ENCODE data around the gene PARN.

Gene PARN

DNA sequence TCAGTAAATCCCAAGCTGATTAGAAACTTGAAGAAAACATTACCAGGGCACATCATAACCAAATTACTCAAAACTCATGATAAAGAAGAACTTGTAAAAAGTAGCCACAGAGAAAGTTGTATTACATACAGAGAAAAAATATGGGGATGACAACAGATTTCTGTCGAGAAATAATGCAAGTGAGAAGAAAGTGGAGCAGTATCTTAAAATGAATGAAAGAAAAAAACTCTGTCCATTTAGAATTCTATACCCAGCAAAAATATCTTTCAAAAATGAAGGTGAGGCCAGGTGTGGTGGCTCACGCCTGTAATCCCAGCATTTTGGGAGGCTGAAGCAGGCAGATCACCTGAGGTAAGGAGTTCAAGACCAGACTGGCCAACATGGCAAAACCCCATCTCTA, 165.9 kb downstream of the PARN start:
- H3K27ac ChIP-seq (ENCODE audit: low read depth, low read length), result no peak overlapping the region
- peaks cover 77% of the 10 kb centered on the region for H3K36me3 ChIP-seq (ENCODE audit: control insufficient read depth, low read length)
- H3K4me1 ChIP-seq (ENCODE audit: control insufficient read depth, low read length), result no peaks in the 10 kb centered on the region
- peaks cover 21% of the 10 kb centered on the region; the same call in 1 of the 2 replicates for H3K79me2 ChIP-seq (ENCODE audit: control insufficient read depth, low read length)
- H3K9me3 ChIP-seq (ENCODE audit: control insufficient read depth, insufficient read depth, low read length), result peaks cover 8% of the 10 kb centered on the region; the same call in 1 of the 2 replicates
- no peak overlapping the region for H3K4me2 ChIP-seq (ENCODE audit: low read length)
- no peaks in the 10 kb centered on the region for H3F3A ChIP-seq (ENCODE audit: control insufficient read depth, insufficient read depth)
- H3K9me2 ChIP-seq (replicated peaks; ENCODE audit: control insufficient read depth, low read length), result no peaks in the 10 kb centered on the region
- H4K20me1 ChIP-seq (ENCODE audit: control insufficient read depth, insufficient read depth, low read depth, low read length), result no peaks in the 10 kb centered on the region
- no peak for TF ChIP-seq EZH2phosphoT487 (IDR thresholded peaks at IDR 0.05; ENCODE audit: borderline replicate concordance, low read length)
- TF ChIP-seq, protein P1, sequence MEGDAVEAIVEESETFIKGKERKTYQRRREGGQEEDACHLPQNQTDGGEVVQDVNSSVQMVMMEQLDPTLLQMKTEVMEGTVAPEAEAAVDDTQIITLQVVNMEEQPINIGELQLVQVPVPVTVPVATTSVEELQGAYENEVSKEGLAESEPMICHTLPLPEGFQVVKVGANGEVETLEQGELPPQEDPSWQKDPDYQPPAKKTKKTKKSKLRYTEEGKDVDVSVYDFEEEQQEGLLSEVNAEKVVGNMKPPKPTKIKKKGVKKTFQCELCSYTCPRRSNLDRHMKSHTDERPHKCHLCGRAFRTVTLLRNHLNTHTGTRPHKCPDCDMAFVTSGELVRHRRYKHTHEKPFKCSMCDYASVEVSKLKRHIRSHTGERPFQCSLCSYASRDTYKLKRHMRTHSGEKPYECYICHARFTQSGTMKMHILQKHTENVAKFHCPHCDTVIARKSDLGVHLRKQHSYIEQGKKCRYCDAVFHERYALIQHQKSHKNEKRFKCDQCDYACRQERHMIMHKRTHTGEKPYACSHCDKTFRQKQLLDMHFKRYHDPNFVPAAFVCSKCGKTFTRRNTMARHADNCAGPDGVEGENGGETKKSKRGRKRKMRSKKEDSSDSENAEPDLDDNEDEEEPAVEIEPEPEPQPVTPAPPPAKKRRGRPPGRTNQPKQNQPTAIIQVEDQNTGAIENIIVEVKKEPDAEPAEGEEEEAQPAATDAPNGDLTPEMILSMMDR (IDR thresholded peaks at IDR 0.05; ENCODE audit: low read depth, low read length, poor library complexity, severe bottlenecking), result no peak
- no peaks in the 10 kb centered on the region for H3K27me3 ChIP-seq (ENCODE audit: control insufficient read depth, low read length)
- H3K4me3 ChIP-seq (ENCODE audit: low read length), result no peak overlapping the region

GRCh38 chr16:14462811-14463210, 167.2 kb downstream of the PARN start:
- Histone ChIP-seq H3K27me3 (ENCODE audit: control insufficient read depth, low read length) (no peaks in the 10 kb centered on the region), H3F3A (ENCODE audit: control insufficient read depth, insufficient read depth) (no peaks in the 10 kb centered on the region), H3K36me3 (ENCODE audit: control insufficient read depth, low read length) (peaks cover 75% of the 10 kb centered on the region)

GRCh38 chr16:14460726-14461125, 169.3 kb downstream of the PARN start:
- Histone ChIP-seq H3K4me3 (ENCODE audit: low read length) (no peak overlapping the region), H3K27ac (ENCODE audit: low read depth, low read length) (no peak overlapping the region), H3K9me2 (replicated peaks; ENCODE audit: control insufficient read depth, low read length) (no peaks in the 10 kb centered on the region), H3K27me3 (ENCODE audit: control insufficient read depth, low read length) (no peaks in the 10 kb centered on the region), H4K20me1 (ENCODE audit: control insufficient read depth, insufficient read depth, low read depth, low read length) (0 out of 2 replicates have a peak, but pooled peaks cover 6% of the 10 kb centered on the region), H3K79me2 (ENCODE audit: control insufficient read depth, low read length) (peaks cover 20% of the 10 kb centered on the region; the same call in 1 of the 2 replicates), H3K9me3 (ENCODE audit: control insufficient read depth, insufficient read depth, low read length) (peaks cover 5% of the 10 kb centered on the region; the same call in 1 of the 2 replicates), H3K4me2 (ENCODE audit: low read length) (no peak overlapping the region), H3F3A (ENCODE audit: control insufficient read depth, insufficient read depth) (no peaks in the 10 kb centered on the region), H3K4me1 (ENCODE audit: control insufficient read depth, low read length) (no peaks in the 10 kb centered on the region), H3K36me3 (ENCODE audit: control insufficient read depth, low read length) (peaks cover 71% of the 10 kb centered on the region)
- TF ChIP-seq, protein P1 (IDR thresholded peaks at IDR 0.05; ENCODE audit: low read depth, low read length, poor library complexity, severe bottlenecking), result no peak
- TF ChIP-seq EZH2phosphoT487 (IDR thresholded peaks at IDR 0.05; ENCODE audit: borderline replicate concordance, low read length), result no peak

More at GRCh38 chr16:14462811-14463210, 167.2 kb downstream of the PARN start:
- Histone ChIP-seq H3K4me1 (ENCODE audit: control insufficient read depth, low read length) (no peaks in the 10 kb centered on the region), H4K20me1 (ENCODE audit: control insufficient read depth, insufficient read depth, low read depth, low read length) (no peaks in the 10 kb centered on the region), H3K9me2 (replicated peaks; ENCODE audit: control insufficient read depth, low read length) (no peaks in the 10 kb centered on the region), H3K9me3 (ENCODE audit: control insufficient read depth, insufficient read depth, low read length) (peaks cover 5% of the 10 kb centered on the region; the same call in 1 of the 2 replicates), H3K4me3 (ENCODE audit: low read length) (no peak overlapping the region), H3K4me2 (ENCODE audit: low read length) (no peak overlapping the region), H3K27ac (ENCODE audit: low read depth, low read length) (no peak overlapping the region), H3K79me2 (ENCODE audit: control insufficient read depth, low read length) (peaks cover 18% of the 10 kb centered on the region; the same call in 1 of the 2 replicates)
- TF ChIP-seq, protein P1 (IDR thresholded peaks at IDR 0.05; ENCODE audit: low read depth, low read length, poor library complexity, severe bottlenecking), result no peak
- TF ChIP-seq EZH2phosphoT487 (IDR thresholded peaks at IDR 0.05; ENCODE audit: borderline replicate concordance, low read length), result no peak

Measured in DOHH2 (cell line).